GOT3 (cell line): ENCODE data around the gene SLC44A3.

Source experiments
- DNase-seq: peaks from one replicate; lab custom pipeline; 2025; ENCODE audit warnings: mixed read lengths; lab: John Stamatoyannopoulos, UW

The SLC44A3 gene

DNA sequence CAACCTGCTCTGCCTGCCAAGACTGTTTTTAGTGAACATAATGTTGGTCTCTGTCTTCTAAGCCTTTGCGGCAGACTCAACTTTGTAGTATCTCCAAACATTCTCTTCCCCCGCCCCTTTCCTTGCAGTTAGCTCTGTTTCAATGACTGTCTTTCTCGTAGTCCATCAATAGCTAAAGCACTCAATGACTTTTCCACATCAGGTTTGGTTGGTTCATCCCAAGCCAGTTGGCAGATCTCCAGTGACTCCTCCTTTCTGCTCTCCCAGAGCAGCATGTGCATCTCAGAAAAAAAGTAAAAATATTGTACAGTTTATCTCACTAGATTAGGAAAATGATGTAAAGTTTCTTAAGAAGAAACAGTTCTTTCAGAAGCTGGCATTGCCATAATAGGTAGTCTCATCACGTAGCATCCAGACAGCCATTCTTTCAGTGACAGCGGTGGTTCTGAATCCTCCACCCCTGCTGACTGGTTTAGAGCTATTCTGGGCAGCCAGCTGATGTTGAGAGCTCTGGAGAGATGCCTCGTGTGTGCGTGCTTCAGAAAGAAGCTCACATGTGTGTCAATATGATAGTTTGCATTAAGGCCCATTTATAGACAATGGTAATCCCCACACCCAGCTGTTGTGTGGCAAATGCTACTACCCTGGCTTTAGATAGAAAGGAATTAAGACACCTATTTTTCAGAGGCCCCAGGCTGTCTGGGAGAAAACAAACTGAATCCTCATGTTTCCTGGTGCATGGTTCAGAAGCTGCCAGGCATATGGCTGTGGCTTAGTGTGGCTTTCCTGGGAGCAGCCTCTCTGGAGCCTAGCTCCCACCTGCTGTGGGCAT is 53.6 kb downstream of the SLC44A3 start:
- DNase-seq = no peak

DNA sequence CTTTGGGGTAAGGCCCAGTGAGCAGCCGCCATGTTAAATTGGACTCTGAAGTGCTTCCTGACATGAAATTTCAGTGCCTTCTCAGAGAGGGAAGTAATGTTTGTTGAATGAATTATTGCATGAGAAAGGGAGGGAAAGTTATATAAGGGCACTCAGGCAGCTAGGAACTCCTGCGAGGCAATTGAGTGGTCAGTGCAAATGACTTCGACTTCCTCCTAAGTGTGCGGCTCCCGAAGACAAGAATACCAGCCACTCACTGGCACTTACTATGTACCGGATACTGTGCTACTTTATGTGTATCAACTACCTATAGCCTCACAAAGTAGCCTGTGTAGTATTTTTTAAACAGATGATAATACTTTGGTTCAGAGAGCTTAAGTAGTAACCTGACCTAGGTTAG is 54.3 kb downstream of the SLC44A3 start:
- DNase-seq = no peak

DNA sequence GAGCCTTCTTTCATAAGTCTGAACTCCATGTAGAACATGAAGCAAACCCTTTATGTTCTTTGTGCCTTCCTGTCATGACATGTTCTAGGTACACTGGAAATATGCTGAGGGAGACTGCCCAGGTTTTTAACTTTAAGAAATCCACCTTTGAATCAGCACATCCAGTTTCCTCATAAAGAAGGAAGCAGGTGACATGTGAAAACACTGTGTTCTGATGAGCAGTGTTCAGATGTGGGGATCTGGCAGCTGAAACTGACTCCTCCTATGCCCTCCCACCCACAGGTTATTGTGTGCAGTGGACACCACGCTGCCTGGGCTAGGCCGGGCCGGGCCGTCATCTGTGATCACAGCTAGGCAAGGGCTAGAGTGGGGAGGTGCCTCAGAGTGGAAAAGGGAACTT is 55.6 kb downstream of the SLC44A3 start:
- no peak for DNase-seq

DNA sequence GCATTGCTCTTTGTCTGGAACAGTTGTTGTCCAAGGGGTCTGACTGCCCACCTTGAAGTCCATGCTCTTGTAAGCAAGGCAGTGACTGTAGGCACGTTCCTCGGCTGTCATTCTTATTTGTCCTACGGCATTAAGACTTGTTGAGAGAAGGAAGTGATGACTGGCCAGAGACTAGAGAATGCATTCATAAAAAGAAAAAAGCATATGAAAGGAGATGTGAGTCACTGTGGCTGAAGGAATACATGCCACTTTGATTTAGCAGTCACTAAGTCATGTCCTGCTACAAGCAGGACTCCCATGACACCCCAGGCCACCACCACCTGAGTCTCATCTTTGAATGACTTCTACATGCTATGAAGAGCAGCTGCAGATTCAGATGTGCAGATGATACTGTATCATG is 56.2 kb downstream of the SLC44A3 start:
- DNase-seq = no peak

DNA sequence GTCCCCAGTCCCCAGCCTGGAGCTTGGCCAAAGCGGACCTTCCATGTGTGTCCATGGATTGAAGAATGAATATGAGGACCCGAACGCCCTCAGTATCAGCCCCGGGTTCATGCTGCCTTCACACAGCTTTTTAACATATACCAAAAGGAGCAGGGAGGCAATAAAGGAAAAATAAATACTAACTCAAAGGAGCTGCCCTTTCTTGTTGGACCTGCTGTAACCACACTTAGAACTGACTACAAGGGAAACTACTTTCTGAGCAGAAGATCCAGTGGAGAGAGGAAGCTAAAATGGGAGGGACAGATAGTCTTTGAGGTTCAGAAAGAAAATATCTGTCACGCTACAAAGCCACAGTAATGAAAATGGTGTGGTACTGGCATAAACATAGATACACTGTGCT is 58.2 kb downstream of the SLC44A3 start:
- no peak for DNase-seq

DNA sequence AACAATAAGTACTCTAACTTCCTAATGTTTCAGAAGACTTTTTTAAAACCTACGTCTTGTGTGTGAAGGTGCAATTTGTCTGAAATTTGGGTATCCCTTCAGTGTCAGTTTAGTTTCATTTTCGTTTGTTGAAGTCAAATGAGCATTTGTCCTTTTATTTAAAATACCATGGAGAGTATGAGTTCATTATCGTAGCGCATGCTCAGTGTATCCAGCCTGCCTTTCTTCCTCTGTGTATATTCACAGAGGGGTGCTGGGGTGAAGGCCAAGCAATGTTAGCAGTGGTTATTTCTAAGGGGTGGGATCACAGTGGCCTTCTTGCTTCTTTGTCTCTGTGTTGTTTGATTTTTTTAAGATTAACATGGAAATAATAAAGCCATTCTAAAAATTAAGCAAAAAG is 63.5 kb downstream of the SLC44A3 start:
- no peak for DNase-seq

DNA sequence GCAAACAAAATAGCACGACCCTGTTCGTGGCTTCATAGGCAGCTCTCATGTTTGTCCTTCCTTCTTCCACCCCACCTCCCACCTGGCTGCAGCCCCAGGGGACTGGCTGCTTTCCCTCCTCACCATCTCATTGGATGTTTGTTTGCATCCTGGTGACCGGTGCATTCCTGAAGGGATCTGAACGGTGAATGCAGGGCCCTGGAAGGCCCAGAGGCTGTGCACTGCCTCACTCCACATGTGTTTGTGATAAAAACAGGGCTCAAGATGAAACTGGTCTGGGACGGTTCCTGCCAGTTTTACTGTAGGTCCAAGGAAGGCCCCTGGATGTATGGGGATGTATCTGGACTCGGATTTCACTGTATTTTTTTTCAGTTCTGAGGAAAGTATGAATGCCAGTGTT is 63.9 kb downstream of the SLC44A3 start:
- no peak for DNase-seq

DNA sequence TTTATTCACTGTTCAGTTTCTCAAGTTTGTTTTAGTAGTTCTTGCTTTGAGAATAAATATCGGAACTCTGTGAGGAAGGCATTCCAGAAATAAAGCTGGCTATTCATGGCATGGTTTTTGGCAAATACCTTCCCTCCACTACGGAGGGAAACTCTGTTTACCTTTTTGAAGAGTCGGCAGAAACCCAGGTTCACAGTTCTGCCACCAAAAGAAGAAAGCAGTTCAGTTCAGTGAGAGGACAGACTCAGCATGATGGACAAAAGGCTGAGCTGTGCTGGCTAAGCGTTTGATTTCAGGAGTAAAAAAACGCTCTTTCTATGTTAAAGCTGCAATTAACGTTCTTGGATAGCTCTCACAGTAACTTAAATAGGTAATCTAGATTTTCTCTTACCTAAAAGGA is 64.3 kb downstream of the SLC44A3 start:
- no peak for DNase-seq

DNA sequence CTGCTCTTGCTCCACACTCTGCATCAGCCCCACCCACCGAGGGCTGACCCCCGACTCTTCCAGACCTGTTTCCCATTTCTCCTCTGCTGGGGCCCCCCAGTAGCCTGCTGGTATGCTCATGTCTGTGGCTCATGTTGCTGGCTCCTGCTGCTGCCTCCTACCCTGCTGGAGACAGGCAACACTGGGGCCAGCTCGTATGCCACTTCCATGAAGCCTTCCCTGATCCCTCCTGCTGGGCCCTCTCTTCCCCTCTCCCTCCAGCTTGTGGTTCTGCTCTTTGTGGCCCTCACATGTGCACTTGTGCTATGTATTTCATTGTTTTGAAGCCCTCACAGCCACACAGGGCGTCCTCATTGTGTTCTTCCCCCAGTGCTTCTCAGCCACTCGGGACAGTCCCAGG is 66.2 kb downstream of the SLC44A3 start:
- DNase-seq = no peak

DNA sequence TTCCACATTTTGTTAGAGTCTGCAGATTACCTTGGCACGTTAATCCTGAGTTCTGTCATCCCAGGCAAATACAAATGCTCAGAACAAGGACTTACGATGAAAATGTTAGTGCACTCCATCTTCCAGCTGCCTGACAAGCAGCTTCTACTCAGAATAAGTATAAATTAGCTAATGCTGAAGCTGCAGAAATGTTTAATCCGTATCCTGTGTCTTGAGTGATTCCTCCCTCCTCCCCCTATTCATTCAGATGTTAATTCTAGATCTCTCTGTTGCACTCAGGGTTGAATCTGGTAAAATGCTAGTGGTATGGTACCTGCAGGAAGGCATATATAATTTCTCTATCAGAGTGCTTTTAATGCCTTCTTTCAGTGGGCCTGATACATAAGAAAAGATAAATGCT is 66.9 kb downstream of the SLC44A3 start:
- DNase-seq = no peak

DNA sequence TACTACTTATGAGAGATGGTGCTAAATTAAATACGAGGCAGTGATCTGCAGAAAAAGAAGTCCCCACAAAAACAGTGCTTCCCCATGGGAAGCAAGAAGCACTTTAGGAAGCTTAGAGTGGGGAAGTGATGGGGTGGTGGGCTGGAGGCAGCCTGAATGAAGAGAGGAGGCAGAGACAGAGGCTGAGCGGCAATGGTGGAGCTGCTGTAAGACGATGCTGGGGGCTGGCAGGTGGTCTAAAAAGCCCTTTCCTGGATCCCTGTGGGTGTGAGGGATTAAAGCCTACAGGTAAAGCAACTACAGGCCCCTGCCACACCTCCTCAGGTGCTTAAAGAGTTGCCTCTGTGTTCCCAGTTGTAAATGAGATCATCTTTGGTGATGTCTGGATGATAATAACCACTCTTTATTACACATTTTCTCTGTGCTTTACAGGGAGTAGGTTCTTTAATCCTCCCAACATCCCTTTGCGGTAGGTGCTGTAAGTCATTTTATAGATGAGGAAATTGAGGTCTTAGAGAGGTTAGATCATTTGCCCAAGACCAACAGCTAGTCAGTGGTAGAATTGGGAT is 67.5 kb downstream of the SLC44A3 start:
- DNase-seq = no peak

DNA sequence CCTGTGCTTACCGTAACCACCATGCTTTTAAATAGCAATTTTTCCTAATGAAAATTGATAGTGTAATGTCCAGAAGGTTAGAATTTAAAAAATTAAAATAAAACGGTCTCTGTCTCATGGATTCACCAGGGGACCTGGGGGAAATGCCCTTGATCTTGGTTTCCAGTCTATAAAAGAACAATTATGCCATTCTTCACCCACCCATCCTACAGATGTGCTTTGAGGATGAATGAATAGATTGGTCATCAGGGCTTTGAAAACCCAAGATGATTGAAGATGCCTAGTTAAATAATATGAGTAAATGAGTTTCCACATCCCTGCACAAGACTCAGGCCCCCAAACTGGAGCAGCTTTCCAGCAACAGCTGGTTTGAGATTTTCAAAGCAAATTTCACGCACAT is 68.0 kb downstream of the SLC44A3 start:
- DNase-seq = no peak

DNA sequence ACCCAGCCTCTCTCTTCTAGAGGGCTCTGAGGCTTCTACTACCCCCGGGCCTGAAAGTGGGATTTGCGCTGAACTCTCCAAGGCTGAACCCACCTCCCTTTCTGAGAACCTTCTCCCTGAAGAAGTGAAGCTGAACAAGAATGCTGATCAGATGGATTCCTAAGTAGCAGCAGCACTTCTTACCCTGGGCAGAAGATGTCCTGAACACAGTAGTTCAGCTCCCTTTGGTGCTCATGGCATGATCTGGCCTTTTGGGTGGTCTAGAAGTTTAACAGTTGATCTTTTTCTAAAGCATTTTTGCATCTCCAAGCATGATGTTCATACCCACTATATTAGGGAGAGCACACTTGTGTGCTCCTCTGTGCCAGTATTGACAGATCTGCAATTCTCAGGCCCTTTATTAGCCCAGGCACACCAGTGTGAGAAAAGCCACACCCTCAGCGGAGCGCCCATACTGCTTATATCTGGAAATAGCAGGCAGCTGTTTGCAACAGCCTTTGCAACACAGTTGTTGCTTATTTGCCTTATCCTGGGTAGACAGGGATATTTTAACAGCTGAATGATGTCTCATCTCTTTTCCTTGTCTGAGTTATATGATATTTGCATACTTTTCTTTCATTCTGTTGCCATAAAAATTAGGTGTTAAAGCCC is 72.6 kb downstream of the SLC44A3 start:
- no peak for DNase-seq

DNA sequence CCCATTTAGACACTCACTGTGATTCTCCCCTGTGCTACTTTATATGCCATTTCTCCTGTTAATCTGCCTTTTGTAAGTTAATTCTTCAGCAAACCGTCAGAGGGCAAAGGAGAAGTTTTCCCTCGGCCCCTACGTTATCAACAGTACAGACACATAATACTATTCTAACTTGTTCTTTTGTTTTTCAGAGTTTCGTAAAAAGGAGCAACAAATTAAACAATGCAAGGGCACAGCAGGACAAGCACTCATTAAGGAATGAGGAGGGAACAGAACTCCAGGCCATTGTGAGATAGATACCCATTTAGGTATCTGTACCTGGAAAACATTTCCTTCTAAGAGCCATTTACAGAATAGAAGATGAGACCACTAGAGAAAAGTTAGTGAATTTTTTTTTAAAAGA is 74.5 kb downstream of the SLC44A3 start:
- DNase-seq = no peak

DNA sequence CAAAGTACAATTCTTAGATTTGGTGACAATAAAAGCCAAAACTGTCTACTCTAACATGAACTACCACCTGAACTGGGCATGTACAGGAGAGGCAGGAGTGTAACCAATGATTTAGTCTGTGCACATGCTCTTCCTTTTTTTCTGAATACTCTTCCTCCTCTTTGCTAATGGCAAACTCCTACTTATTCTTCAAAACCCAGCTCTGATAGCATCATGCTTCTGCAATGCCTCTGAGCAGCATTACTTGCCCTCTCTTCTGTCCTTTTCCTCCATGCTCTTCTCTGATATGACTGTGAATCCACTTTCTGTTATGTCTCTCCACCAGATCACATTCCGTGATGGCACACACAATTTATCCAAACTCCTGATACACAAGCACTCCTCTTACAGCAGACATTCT is 75.4 kb downstream of the SLC44A3 start:
- no peak for DNase-seq

DNA sequence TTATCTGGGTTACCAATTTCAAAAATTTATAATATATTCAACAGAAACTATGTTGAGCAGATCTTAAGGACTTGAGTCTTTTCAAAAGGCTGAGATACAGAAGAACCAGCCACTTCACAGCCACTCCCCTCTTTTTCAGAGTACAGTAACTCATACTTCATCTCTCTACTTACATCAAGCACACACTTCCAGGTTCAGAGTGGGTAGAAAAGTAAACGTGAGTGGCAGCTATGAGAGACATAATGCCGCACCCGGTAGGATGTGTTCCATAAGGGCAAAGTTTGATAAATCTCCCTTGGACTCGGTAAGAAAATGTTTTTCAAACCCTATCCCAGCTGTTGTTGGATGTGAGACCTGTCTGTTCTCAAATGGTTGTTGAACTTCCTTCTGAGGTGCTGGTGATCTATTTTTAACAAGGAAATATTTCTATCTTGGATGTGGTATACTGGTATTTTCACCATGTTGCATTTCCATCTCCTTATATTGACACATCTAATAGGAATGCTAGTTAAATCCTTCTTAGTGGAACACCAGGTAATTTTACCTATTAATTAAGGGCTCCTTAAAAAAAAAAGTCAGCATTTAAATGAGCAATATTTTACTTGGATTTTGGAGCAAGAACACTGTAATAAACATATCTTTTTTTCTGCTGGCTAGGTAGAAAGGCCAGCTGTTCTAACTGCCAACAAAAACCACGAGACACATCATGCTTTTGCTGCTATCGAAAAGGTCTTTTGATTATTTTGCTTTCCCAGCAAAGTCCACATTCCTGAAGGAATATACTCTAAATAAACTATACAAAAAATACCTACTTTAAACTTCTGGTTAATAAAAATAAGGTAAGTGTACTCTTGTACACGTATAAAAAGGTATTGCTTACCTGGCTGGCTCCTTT is 78.6 kb downstream of the SLC44A3 start:
- DNase-seq = no peak

DNA sequence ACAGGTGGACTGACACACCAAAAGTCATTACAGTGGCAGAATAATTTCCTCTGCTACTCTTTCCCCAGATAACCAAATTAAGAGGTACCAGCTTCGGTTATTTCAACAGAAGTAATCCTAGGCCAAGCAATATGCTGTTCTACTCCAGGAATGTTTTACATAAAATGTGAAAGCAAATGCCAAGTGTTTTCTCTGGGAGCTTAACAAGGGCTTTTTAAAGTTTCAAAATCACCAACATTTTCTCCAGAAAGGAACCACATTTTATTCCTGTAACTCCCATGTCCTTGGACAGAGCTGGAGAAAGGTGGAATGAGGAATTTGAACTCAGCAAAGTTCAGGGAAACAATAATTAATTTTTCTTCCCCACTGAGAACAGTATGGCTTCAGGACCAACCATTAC is 79.6 kb downstream of the SLC44A3 start:
- DNase-seq = no peak

DNA sequence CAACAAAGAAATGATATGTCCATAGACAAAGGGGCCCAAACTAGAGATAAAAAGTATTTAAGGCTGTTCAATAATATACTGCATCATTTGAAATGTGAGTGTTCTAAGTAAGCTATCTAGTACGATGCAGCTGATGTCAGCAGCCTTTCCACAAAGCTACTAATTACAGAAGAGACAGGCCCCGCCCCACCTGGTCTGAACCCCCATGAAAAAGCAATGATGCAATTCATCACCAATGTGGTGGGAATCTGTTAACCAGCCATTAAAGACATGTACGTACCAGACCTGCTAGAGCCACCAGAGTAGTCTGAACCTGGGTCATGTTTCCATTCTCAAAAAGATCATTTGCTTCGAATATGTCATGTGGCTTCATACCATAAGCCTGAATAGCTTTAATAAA is 81.7 kb downstream of the SLC44A3 start:
- no peak for DNase-seq

DNA sequence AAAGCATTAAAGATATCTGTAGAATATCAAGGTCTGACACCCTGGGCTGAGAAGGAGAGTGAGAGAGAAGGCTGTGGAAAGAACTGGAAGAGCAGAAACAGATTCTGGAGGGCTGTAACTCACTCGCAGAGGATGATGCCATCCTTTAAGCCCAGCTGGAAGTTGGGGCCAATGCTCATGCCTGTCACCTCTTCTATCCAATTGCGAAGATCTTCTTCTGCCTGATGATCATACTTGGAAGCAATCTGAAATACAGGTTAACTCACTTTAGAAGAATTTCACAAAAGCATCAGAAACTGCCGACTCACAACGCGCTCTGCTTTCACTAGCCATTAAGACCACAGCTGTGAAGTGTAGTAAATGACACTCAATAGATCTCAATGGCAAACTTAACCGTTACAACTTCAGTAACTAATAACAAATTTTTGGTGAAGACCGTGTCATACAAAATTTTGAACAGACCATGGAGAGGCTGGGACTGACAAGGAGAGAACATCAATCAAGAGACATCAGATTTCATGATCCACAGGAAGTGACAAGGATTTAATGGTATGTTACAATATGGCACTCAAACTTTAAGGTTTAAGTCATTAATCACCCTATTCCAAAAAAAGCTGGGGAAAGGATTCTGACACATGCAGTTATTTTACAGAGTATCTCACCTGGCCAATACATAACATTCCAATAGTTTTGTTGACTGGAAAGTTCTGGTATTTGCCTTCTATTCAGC is 83.3 kb downstream of the SLC44A3 start:
- DNase-seq = no peak

DNA sequence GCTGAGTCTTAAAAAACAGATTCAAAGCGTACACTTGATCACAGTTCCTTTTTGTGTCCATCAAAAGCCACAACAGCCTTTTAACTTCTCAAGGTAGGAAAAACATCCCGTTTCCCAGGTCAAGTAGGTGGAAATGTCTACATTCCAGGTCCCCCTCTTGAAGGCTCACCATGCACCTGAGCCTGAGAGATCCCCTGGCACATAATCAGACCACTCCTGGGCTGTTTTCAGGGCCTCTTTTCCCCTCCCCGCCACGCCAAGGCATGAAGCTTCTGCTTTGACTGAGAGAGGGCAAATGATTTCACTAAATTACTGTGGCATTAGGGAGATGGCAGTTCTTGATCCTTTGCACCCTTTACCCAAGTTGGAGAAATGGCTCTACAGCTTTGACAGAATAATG is 85.0 kb downstream of the SLC44A3 start:
- DNase-seq = no peak

DNA sequence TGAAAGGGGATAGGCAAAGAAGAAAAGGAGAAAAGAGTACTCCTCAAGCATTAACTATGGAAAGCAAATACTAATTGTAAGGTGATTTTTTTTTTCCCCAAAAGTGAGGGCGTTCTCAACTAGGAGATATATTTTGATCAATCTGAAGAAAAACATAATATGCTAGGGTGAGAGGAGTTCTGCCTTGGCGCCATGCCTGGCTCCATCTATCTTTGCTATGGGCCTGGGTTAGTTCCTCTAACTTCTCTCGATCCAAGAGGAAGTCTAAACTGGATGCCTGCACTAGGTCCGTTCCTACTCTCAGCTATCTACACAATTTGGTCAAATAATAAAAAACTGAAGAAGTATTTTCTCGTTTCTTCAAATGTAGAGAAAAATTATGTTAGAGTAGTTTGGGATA is 86.2 kb downstream of the SLC44A3 start:
- no peak for DNase-seq

DNA sequence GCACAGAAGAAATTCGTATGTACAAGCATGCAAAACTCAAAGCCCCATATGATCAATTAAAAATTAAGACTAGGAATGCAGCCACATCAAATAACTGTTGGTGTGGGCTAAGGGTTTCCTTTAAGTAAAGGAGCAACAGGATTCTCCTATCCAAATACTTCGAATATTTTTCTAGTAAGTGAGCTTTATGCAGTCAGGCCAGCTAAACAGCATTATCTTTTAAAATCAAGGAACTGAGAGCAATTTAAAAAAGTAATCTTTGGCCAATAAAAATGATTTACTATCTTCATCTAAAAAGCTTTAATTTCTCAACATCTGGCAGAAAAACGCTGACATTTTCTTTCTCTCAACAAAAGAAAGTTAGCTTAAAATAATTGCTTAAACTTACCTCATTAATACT is 87.0 kb downstream of the SLC44A3 start:
- no peak for DNase-seq
